GM18499 (cell line): Measurements from ENCODE around the gene LIX1L.

Source experiments
- ATAC-seq: cut with Tn5 transposase; IDR thresholded peaks from one replicate; pipeline ENCODE4 v1.9.1; 2021; ENCODE audit warnings: moderate number of reproducible peaks; ENCODE audit not compliant: insufficient read depth, unreplicated experiment

Gene LIX1L

DNA sequence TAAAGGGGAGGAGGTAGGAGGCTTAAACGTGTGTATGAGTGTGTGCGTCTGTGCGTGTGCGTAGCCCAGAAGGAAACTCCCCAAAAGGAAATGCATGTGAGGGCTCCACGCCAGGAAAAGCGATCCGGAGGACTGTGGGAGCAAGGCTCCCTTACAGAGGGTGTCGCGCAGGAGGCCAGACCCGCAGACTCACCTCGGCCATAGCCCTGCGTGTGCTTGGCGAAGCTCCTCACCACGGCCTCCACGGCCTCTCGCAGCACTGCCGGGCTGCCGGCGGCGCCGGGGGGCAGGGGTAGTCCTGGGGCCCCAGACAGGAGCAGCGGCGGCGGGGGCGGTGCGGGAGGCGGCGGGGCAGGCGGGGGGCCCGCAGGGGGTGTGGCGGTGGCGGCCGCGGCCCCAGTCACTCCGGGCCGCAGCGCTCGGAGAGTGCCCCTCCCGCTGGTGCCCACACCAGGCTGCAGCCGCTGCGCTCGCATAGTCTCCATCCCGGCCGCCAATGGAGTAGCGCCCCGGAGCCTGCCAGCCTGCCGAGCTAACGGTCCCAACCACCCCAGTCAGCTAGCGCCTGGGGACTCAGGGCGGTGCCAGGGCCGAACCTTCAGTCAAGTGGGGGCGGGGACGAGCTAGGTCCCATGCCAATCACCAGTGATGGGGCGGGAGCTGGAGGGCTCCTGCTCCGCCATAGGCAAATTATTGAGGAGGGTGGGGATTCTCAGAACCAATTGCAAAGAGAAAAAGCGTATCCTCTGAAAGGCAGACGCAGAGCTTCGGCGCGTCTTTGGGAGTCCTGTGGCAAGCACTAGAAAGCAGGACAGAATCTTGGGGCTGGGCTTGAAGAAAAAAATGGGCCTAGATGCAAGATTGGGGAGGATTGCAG lies at the start of gene LIX1L:
Gene LIX1L, minus strand, starts transcription at position 575 of the 877 bp plus-strand sequence. Its CDS starts 90 bp downstream, at position 485.
- ATAC-seq: peak; percentile 66

DNA sequence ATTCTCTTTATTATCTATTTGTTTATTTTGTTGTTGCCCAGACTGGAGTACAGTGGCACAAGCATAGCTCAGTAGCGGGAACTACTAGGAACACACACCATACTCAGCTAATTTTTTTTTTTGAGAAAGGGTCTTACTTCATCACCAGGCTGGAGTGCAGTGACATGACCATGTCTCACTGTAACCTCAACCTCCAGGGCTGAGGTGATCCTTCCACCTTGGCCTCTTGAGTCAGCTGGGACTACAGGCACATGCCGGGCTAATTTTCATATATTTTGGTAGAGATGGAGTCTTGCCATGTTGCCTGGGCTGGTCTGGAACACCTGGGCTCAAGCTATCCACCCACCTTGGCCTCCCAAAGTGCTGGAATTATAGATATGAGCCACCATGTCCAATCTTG lies 43.9 kb upstream of the LIX1L start:
- no peak for ATAC-seq

GRCh38 chr1:145999321-146000024 lies 41.7 kb upstream of the LIX1L start:
- ATAC-seq: no peak

GRCh38 chr1:145997718-145998023 lies 39.9 kb upstream of the LIX1L start:
- ATAC-seq: no peak

GRCh38 chr1:145997016-145997717 lies 39.4 kb upstream of the LIX1L start:
- no peak for ATAC-seq

DNA sequence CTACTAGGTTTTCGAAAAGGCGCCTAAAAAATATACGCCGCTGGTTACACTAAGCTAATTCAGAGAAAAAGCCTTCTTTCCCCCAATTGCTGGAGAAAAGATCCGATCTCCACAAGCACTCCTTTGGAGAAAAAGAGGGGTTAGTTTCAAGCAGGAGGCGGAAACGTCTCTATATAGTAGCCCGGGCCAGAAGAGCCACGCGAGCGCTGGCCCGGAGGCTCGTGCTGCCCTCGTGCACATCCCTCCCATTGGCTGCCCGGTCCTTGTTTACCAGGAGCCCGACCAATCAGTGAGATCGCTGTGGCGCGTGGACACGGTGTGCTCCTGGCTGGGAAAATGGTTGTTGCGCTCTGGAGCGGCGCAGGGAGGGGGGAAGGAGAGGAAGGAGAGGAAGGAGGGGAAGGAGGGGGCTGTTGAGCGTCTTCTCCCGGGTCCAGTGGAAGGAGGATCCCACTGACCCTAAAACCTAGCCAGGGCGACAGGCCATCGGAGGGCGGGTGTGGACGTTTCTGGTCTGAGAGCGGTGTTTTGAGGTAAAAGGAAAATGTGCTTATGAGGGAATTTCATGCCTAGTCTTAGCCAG lies 38.7 kb upstream of the LIX1L start, which contains the start of gene TXNIP:
Gene TXNIP, minus strand, starts transcription at position 147 of the 583 bp plus-strand sequence. CDS start 313 bp downstream, outside the sequence.
- ATAC-seq: peak; percentile 72

DNA sequence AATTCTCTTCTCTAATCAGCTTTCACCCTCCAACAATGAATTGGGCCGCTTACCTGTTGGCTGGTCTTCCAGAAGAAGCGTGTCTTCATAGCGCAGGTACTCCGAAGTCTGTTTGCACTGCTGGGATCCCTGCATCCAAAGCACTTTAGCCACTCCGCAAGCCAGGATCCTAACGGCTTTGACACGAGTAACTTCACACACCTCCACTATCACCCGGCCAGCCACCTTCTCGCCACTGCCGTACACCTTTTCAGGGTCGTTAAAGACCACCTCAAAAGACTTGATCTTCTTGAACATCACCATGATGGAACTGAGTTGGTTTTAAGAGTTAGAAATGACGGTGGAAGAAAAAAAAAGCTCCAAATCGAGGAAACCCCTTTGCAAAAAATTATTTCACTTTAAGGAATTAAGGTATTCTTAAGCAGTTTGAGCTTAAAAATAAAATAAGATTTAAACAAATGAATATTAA lies 38.2 kb upstream of the LIX1L start:
- ATAC-seq: no peak

DNA sequence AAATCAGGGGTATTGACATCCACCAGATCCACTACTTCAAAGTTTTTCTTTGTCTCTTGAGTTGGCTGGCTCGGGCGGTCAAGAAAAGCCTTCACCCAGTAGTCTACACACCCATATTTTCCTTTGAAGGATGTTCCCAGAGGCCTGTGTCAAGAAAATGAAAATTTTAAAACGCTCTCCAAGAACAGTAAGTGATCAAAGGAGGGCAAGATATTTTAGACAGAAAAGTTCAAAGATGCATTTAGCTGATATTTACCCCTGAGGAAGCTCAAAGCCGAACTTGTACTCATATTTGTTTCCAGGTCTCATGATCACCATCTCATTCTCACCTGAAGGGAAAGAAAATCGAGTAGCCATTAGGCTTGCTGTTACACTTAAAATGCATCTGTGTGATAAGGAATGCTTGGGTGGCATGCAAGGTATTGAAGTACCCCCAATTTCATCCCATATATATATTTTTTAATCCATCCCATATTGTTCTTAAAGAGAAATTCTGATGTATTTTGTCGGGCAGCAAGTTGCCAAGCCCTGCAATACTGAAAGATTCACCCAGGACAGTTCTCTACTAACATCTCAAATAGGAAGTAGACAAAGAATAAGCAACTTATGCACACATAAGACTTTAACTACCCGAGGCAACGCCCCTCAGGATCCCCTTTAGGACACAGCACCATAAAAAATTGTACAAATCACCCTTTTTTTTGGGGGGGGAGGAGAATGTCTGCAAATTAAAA lies 37.5 kb upstream of the LIX1L start:
- ATAC-seq: no peak

GRCh38 chr1:145994391-145995120 lies 36.7 kb upstream of the LIX1L start:
- no peak for ATAC-seq

DNA sequence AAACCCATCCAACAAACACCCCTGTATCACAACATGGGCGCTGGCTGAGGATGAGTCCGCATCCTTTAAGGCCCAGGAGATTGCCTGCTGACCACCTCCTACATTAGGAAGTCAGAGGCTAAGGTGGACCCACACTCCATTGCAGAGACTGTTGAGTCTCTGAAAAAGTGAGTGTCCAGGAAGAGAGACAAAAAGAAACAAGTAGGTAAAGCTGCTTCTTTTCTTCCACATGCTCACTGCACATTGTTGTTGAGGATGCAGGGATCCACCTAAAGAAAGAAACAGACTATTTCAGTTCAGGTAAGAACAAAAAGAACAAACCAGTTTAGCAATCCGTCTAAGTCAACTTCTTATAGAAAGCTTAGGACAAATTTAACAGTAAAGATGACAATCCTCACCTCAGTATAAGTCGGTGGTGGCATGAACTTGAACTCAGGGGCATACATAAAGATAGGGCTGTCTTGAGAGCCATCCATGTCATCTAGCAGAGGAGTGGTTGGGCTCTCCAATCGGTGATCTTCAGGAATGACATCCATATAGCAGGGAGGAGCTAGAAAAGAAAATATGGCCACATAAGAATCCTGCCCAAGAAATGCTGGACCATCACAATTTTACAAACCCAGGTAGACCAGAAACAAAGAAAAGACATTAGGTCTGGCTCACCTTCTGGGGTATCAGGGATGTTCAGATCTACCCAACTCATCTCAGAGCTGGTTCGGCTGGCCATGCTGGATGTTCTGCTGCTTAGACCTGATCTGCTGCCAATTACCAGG lies 36.0 kb upstream of the LIX1L start:
- ATAC-seq: no peak

DNA sequence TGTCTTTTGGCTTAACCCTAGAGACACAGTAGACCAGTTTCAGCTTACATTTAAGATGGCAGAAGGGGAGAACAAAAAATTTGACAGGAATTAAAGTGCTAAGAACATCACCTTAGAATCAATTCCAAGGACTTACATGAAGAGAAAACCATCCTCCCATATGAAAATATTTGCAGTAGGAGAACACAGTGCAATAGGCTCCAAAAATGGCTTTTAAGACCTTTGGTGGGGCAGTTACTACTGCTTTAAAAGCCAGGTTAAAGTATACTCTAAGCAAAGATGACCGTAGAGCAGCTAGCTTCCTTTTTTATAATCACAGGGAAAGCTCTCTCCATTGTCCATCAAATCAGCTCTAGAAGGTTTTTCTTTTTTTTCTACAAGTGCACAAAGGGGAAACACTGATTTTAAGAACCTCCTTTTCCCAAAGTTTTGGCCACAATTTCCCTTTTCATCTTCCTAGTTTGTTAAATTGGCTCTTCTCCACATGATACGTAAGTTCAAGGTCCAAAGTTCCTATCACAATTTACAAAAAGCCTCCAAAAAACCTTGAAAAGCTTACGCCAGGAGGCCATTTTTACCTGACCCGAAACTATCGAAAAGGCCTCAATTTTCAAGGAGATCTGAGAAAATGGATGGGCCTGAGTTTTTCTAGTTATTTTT lies 35.3 kb upstream of the LIX1L start:
- ATAC-seq: no peak

- ATAC-seq: no peak
These were observed 34.7 kb upstream of the LIX1L start for GRCh38 chr1:145992502-145992936.

- ATAC-seq: no peak
These were observed 34.1 kb upstream of the LIX1L start for GRCh38 chr1:145991735-145992412.

DNA sequence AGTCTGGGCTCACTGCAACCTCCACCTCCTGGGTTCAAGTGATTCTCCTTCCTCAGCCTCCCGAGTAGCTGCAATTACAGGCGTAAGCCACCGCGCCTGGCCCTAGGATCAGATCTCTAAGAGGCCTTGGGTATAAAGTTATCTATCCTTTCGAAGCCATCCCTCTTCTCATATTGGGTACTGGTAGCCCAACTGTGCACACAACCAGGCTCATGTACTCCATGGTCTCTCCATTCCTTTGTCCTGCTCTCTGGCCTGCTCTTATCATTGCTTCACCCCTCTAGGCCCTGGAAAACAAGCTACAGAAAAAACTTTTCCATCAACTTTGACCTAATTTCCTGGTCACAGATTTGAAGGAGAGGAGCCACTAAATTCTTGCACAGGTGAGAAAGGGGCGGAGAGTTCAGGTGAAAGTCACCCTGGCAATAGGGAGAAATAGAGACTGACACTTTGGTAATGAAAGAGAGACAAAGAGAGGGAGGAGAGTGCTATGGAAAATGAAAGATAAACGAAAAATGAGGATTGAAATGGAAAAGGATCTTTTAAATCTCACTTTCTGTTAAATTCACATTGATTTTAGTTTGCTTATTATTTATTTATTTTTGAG lies 32.5 kb upstream of the LIX1L start:
- no peak for ATAC-seq

- no peak for ATAC-seq
These were observed 31.0 kb upstream of the LIX1L start for GRCh38 chr1:145988773-145989172.

DNA sequence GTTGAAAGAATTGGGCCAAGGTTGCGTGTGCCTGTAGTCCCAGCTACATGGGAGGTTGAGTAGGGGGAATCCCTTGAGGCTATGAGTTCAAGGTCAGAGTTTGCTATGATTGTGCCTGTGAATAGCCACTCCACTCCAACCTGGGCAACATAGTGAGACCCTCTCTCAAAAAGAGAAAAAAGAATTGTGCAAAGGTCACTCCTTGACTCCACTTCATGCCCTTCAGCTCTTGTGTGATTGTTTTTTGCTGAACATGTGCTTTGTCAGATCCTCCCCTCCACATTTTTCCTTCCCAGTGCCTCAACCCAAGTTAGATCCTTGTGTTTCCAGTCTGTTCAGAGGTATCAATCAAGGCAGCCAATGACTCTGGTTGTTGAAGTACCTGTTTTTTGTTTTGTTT lies 30.1 kb upstream of the LIX1L start:
- ATAC-seq: no peak

- no peak for ATAC-seq
These were observed 28.7 kb upstream of the LIX1L start for GRCh38 chr1:145986551-145986950.
